BLaER1 treated with 17β-estradiol and CSF1 and Interleukin-3, amounts not matched to agents 10 nM and 100 nM (cell line): Measurements from ENCODE around the gene EMX2.
A peak's percentile ranks its signal among the peaks of the same experiment; 100 is the strongest.
"Not testable (repeated sequence)": the region's sequence is repeated elsewhere in the genome, so short reads cannot be mapped to it uniquely, and the experiment has no call there.

Experiments used
- H3K27ac ChIP-seq, 11 experiments: shearing (Covaris generic); formaldehyde crosslinking; 2 replicates each; pipeline ENCODE4 v1.8.1; 2022
- H3K27me3 ChIP-seq, 11 experiments: shearing (Covaris generic); formaldehyde crosslinking; 2 replicates each; pipeline ENCODE4 v1.8.1; 2022
- H3K36me3 ChIP-seq, 11 experiments: shearing (Covaris generic); formaldehyde crosslinking; 2 replicates each; pipeline ENCODE4 v1.8.1; 2022
- H3K4me1 ChIP-seq, 10 experiments: shearing (Covaris generic); formaldehyde crosslinking; 2 replicates each; pipeline ENCODE4 v1.8.1; 2022
- H3K4me2 ChIP-seq, 11 experiments: shearing (Covaris generic); formaldehyde crosslinking; 2 replicates each; pipeline ENCODE4 v1.8.1; 2022
- H3K4me3 ChIP-seq, 10 experiments: shearing (Covaris generic); formaldehyde crosslinking; 2 replicates each; pipeline ENCODE4 v1.8.1; 2022
- H3K9ac ChIP-seq, 11 experiments: shearing (Covaris generic); formaldehyde crosslinking; 2 replicates each; pipeline ENCODE4 v1.8.1; 2022
- H3K9me3 ChIP-seq, 11 experiments: shearing (Covaris generic); formaldehyde crosslinking; replicated peaks in 1 of 11; 2 replicates each; pipeline ENCODE4 v1.8.1; 2022
- H4K20me1 ChIP-seq, 11 experiments: shearing (Covaris generic); formaldehyde crosslinking; 2 replicates each; pipeline ENCODE4 v1.8.1; 2022
- Cebpa-rat ChIP-seq, 11 experiments: shearing (Covaris generic); IDR thresholded peaks; 2 replicates each; pipeline ENCODE4 v1.8.1; 2022

The EMX2 gene

GRCh38 chr10:117578490-117578889 lies 35.9 kb downstream of the EMX2 start:
- H3K4me3 ChIP-seq = no peak overlapping the region
- no peaks in the 10 kb centered on the region for H3K9me3 ChIP-seq
- no peak overlapping the region for H3K27ac ChIP-seq
- no peak overlapping the region for H3K4me2 ChIP-seq
- TF ChIP-seq Cebpa-rat (IDR thresholded peaks at IDR 0.05) = no peak
- no peaks in the 10 kb centered on the region for H3K36me3 ChIP-seq
- no peaks in the 10 kb centered on the region for H3K27me3 ChIP-seq
- no peak overlapping the region for H3K9ac ChIP-seq
- no peaks in the 10 kb centered on the region; a peak in 1 of 22 replicates for H4K20me1 ChIP-seq
- no peaks in the 10 kb centered on the region for H3K4me1 ChIP-seq

GRCh38 chr10:117578999-117579590 lies 36.5 kb downstream of the EMX2 start:
- Histone ChIP-seq H3K4me3 (no peak overlapping the region), H3K27me3 (no peaks in the 10 kb centered on the region), H3K4me1 (no peaks in the 10 kb centered on the region), H4K20me1 (no peaks in the 10 kb centered on the region; a peak in 1 of 22 replicates), H3K36me3 (no peaks in the 10 kb centered on the region), H3K4me2 (no peak overlapping the region), H3K9ac (no peak overlapping the region), H3K27ac (no peak overlapping the region), H3K9me3 (no peaks in the 10 kb centered on the region)
- TF ChIP-seq Cebpa-rat (IDR thresholded peaks at IDR 0.05) = no peak

GRCh38 chr10:117581961-117582360 lies 39.4 kb downstream of the EMX2 start:
- no peaks in the 10 kb centered on the region for H3K4me1 ChIP-seq
- no peak overlapping the region for H3K4me3 ChIP-seq
- no peak overlapping the region for H3K4me2 ChIP-seq
- H3K27ac ChIP-seq = no peak overlapping the region
- H3K27me3 ChIP-seq = no peaks in the 10 kb centered on the region
- no peak overlapping the region for H3K9ac ChIP-seq
- H4K20me1 ChIP-seq = no peaks in the 10 kb centered on the region; a peak in 1 of 22 replicates
- H3K9me3 ChIP-seq = peaks cover 0 to 7% (median 0%) of the 10 kb centered on the region in 11 experiments; a peak in 1 of 22 replicates
- TF ChIP-seq Cebpa-rat (IDR thresholded peaks at IDR 0.05) = no peak
- no peaks in the 10 kb centered on the region for H3K36me3 ChIP-seq

- not testable (repeated sequence) for H3K4me2 ChIP-seq, H3K4me1 ChIP-seq, H4K20me1 ChIP-seq, H3K27ac ChIP-seq, H3K36me3 ChIP-seq, H3K27me3 ChIP-seq, H3K9me3 ChIP-seq, H3K4me3 ChIP-seq, H3K9ac ChIP-seq
Observed at GRCh38 chr10:117584831-117585230, 42.3 kb downstream of the EMX2 start.

- TF ChIP-seq Cebpa-rat (IDR thresholded peaks at IDR 0.05) = no peak
Observed at GRCh38 chr10:117587036-117587435, 44.5 kb downstream of the EMX2 start.

GRCh38 chr10:117590101-117590875 lies 47.7 kb downstream of the EMX2 start:
- H3K27ac ChIP-seq = no peak overlapping the region
- no peaks in the 10 kb centered on the region for H3K27me3 ChIP-seq
- TF ChIP-seq Cebpa-rat (IDR thresholded peaks at IDR 0.05) = no peak
- no peak overlapping the region for H3K9ac ChIP-seq
- peaks cover 0 to 12% (median 0%) of the 10 kb centered on the region in 11 experiments; a peak in 3 of 22 replicates for H3K9me3 ChIP-seq
- peaks cover 0 to 7% (median 0%) of the 10 kb centered on the region in 10 experiments; a peak in 3 of 20 replicates for H3K4me1 ChIP-seq
- H3K4me3 ChIP-seq = no peak overlapping the region
- H3K4me2 ChIP-seq = peak overlapping the region in 3 of 11 experiments; percentile 11 to 30 (median 19); a peak in 3 of 22 replicates
- no peaks in the 10 kb centered on the region for H3K36me3 ChIP-seq
- no peaks in the 10 kb centered on the region for H4K20me1 ChIP-seq

More at GRCh38 chr10:117587036-117587435, 44.5 kb downstream of the EMX2 start:
- Histone ChIP-seq H4K20me1 (no peaks in the 10 kb centered on the region), H3K27me3 (no peaks in the 10 kb centered on the region), H3K9me3 (peaks cover 0 to 7% (median 0%) of the 10 kb centered on the region in 11 experiments; a peak in 1 of 22 replicates), H3K4me2 (no peak overlapping the region), H3K9ac (no peak overlapping the region), H3K27ac (no peak overlapping the region), H3K4me3 (no peak overlapping the region), H3K36me3 (no peaks in the 10 kb centered on the region), H3K4me1 (peaks cover 0 to 7% (median 0%) of the 10 kb centered on the region in 10 experiments; a peak in 3 of 20 replicates)

- H3K4me3 ChIP-seq = no peak overlapping the region
- no peak overlapping the region for H3K9ac ChIP-seq
- no peaks in the 10 kb centered on the region for H4K20me1 ChIP-seq
- no peaks in the 10 kb centered on the region for H3K36me3 ChIP-seq
- peaks cover 0 to 15% (median 0%) of the 10 kb centered on the region in 11 experiments; a peak in 3 of 22 replicates for H3K9me3 ChIP-seq
- no peaks in the 10 kb centered on the region for H3K27me3 ChIP-seq
- H3K27ac ChIP-seq = no peak overlapping the region
- no peak for TF ChIP-seq Cebpa-rat (IDR thresholded peaks at IDR 0.05)
- peaks cover 0 to 7% (median 0%) of the 10 kb centered on the region in 10 experiments; a peak in 3 of 20 replicates for H3K4me1 ChIP-seq
- no peak overlapping the region for H3K4me2 ChIP-seq
Observed at GRCh38 chr10:117591043-117591442, 48.5 kb downstream of the EMX2 start.

GRCh38 chr10:117594722-117595121 lies 52.2 kb downstream of the EMX2 start:
- H3K4me3 ChIP-seq = no peak overlapping the region
- H3K27me3 ChIP-seq = no peaks in the 10 kb centered on the region
- H3K4me1 ChIP-seq = peaks cover 0 to 4% (median 0%) of the 10 kb centered on the region in 10 experiments; a peak in 3 of 20 replicates
- H3K27ac ChIP-seq = no peak overlapping the region
- H3K9ac ChIP-seq = no peak overlapping the region
- H3K9me3 ChIP-seq = peaks cover 0 to 15% (median 0%) of the 10 kb centered on the region in 11 experiments; a peak in 3 of 22 replicates
- TF ChIP-seq Cebpa-rat (IDR thresholded peaks at IDR 0.05) = no peak
- no peaks in the 10 kb centered on the region for H4K20me1 ChIP-seq
- H3K4me2 ChIP-seq = no peak overlapping the region
- H3K36me3 ChIP-seq = no peaks in the 10 kb centered on the region

GRCh38 chr10:117596706-117597105 lies 54.2 kb downstream of the EMX2 start:
- no peak overlapping the region for H3K4me2 ChIP-seq
- no peak for TF ChIP-seq Cebpa-rat (IDR thresholded peaks at IDR 0.05)
- H3K9me3 ChIP-seq = peaks cover 0 to 15% (median 0%) of the 10 kb centered on the region in 11 experiments; a peak in 3 of 22 replicates
- H3K9ac ChIP-seq = no peak overlapping the region
- no peak overlapping the region for H3K27ac ChIP-seq
- no peaks in the 10 kb centered on the region for H3K27me3 ChIP-seq
- H3K4me3 ChIP-seq = no peak overlapping the region
- H3K4me1 ChIP-seq = no peaks in the 10 kb centered on the region
- no peaks in the 10 kb centered on the region for H4K20me1 ChIP-seq
- H3K36me3 ChIP-seq = no peaks in the 10 kb centered on the region
